Measurements from ENCODE around the gene KRT86. TPM values are rescaled to one million over a fixed set of nuclear protein-coding genes. Genes with fewer than 3 reads are reported as not detected.
"Not testable (repeated sequence)": the region's sequence is repeated elsewhere in the genome, so short reads cannot be mapped to it uniquely, and the experiment has no call there.

The KRT86 gene
- total RNA-seq, 4 donors from 2014 or later: 1.0 to 289 (median 37.0) TPM

DNA sequence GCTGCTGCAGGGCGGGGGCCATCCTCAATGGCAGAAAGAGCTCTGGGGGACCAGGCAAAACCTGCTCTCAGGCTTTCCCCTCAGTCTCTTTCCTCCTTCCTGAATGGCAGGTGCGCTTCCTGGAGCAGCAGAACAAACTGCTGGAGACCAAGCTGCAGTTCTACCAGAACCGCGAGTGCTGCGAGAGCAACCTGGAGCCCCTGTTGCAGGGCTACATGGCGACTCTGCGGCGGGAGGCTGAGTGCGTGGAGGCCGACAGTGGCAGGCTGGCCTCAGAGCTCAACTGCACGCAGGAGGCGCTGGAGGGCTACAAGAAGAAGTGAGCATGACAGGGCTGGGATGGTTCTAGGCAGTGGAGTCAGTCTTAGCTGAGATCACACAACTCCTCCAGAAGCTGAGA is 69.7 kb downstream of the KRT86 start:
- no peak for DNase-seq (ENCODE audit: low spot score in 2 of 2)
- Histone ChIP-seq H3K4me3 (no peak overlapping the region), H3K9me3 (no peaks in the 10 kb centered on the region), H3K27me3 (peaks cover 8% of the 10 kb centered on the region), H3K36me3 (no peaks in the 10 kb centered on the region), H3K4me1 (peaks cover 18% of the 10 kb centered on the region), H3K27ac (no peak overlapping the region)
- 94% methylated on average over 5 of the region's 12 CpGs for WGBS
- no peak for TF ChIP-seq POLR2AphosphoS5 (IDR thresholded peaks at IDR 0.05)
- TF ChIP-seq POLR2A (IDR thresholded peaks at IDR 0.05): no peak
- TF ChIP-seq EP300 (IDR thresholded peaks at IDR 0.05): no peak
- TF ChIP-seq, protein P1, sequence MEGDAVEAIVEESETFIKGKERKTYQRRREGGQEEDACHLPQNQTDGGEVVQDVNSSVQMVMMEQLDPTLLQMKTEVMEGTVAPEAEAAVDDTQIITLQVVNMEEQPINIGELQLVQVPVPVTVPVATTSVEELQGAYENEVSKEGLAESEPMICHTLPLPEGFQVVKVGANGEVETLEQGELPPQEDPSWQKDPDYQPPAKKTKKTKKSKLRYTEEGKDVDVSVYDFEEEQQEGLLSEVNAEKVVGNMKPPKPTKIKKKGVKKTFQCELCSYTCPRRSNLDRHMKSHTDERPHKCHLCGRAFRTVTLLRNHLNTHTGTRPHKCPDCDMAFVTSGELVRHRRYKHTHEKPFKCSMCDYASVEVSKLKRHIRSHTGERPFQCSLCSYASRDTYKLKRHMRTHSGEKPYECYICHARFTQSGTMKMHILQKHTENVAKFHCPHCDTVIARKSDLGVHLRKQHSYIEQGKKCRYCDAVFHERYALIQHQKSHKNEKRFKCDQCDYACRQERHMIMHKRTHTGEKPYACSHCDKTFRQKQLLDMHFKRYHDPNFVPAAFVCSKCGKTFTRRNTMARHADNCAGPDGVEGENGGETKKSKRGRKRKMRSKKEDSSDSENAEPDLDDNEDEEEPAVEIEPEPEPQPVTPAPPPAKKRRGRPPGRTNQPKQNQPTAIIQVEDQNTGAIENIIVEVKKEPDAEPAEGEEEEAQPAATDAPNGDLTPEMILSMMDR (IDR thresholded peaks at IDR 0.05): no peak

DNA sequence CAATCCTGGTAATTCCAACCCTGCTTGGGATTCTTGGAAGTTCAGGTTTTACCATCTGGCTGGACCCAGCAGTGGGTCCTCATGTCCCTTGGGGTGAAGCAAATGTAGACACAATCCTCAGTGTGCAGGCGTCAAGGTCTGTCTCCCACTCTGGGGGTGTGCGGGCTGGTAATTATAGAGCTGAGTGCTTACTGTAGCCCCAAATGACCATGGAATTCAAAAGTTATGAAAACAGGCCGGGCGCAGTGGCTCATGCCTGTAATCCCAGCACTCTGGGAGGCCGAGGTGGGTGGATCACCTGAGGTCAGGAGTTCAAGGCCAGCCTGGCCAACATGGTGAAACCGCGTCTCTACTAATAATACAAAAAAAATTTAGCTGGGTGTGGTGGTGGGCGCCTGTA is 70.6 kb downstream of the KRT86 start:
- 90% methylated on average over 8 of the region's 8 CpGs for WGBS
- not testable (repeated sequence) for H3K9me3 ChIP-seq; H3K36me3 ChIP-seq; H3K4me3 ChIP-seq; H3K27me3 ChIP-seq; DNase-seq (ENCODE audit: low spot score in 2 of 2); H3K27ac ChIP-seq
- H3K4me1 ChIP-seq: peaks cover 11% of the 10 kb centered on the region

DNA sequence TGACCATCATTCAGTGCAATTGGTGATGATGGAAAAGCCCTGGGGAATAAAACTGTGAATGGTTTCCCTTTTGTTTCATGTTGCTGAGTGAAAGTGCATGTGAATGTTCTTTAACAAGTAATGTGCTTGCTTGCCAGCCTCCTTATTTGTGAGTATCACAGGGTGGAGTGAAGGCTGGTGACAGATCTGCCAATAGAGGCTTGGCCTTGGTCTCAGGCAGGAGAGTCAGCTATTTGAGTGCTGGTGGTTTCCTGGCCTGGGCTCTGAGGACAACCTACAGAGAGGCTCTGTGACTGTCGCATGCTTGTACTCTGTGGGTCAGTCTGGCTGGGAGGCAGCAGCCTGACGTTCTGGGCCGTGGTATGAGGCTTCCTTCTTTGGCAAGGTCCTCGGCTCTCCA is 72.1 kb downstream of the KRT86 start:
- peak overlapping the region; percentile 47 for H3K27ac ChIP-seq

DNA sequence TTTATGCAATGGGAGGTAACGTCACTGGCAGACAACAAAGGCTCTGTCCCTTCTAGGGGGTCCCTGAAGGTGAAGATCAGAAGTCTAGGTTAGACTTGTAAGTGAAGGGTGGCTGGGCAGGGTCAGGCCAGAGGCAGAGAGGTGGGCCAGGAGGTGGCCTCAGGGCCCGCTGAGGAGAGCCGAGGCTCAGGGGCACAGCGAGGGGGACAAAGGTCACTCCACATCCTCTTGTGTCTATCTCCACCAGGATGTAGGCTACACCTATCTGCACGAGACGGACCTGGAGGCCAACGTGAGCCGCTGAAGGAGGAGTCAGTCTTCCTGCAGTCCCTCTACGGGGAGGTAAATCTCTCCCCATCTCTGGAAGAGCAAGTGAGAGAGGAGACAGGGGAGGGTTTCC is 72.6 kb downstream of the KRT86 start:
- H3K4me3 ChIP-seq: no peak overlapping the region
- no peak for TF ChIP-seq POLR2AphosphoS5 (IDR thresholded peaks at IDR 0.05)
- TF ChIP-seq, protein P1 (IDR thresholded peaks at IDR 0.05): no peak
- TF ChIP-seq POLR2A (IDR thresholded peaks at IDR 0.05): no peak
- no peak for TF ChIP-seq EP300 (IDR thresholded peaks at IDR 0.05)
- no peak for DNase-seq (ENCODE audit: low spot score in 2 of 2)
- H3K4me1 ChIP-seq: peaks cover 17% of the 10 kb centered on the region
- H3K27me3 ChIP-seq: peaks cover 5% of the 10 kb centered on the region
- peak overlapping the region; percentile 47 for H3K27ac ChIP-seq
- no peaks in the 10 kb centered on the region for H3K36me3 ChIP-seq
- no peaks in the 10 kb centered on the region for H3K9me3 ChIP-seq
- WGBS: 90% methylated on average over 8 of the region's 9 CpGs

More for the DNA sequence above, 72.1 kb downstream of the KRT86 start:
- H3K4me3 ChIP-seq: no peak overlapping the region
- H3K4me1 ChIP-seq: peaks cover 14% of the 10 kb centered on the region
- no peaks in the 10 kb centered on the region for H3K36me3 ChIP-seq
- no peak for DNase-seq (ENCODE audit: low spot score in 2 of 2)
- 17% methylated on average over 2 of the region's 4 CpGs for WGBS
- peaks cover 5% of the 10 kb centered on the region for H3K27me3 ChIP-seq
- H3K9me3 ChIP-seq: no peaks in the 10 kb centered on the region
- TF ChIP-seq, protein P1 (IDR thresholded peaks at IDR 0.05): no peak
- TF ChIP-seq EP300 (IDR thresholded peaks at IDR 0.05) (no peak), POLR2A (IDR thresholded peaks at IDR 0.05) (no peak), POLR2AphosphoS5 (IDR thresholded peaks at IDR 0.05) (no peak)

DNA sequence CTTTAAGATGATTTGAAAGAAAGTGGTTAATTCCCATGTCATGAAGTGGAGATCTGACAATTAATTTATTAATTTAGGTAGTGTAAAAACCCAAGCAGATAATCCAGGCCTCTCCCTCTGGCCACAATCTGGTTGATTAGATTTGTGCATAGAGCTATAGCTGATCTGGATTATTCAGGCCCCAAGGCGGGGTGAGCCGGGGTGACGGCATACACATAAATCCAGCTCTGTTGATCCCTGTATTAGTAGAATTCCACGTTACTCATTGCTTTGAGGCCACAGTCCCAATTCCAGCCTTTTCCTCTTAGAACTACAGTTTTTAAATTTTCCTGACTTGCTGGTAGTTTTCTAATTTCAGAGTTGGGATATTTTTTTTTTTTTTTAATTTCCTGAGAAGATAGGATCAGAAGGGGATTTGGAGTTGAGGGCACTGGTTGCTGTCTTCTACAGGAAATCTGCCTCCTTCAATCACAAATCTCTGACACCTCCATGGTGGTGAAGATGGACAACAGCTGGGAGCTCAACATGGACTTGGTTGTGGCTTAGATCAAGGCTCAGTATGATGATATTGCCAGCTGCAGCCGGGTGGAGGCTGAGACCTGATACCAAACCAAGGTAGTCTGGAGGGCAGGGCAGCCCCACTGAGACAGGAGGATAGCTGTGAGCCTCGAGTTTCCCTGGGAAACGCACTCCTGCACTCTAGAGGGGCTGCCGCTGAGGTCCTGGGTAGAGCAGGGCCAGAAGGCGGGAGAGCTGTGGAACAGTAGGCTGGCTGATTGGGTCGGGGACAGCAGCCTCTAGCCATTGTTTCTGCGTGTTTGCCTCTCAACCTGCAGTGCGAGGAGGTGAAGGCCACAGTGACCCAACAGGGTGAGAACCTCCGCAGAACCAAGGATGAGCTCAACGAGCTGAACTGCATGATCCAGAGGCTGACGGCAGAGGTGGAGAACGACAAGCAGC is 73.4 kb downstream of the KRT86 start:
- DNase-seq (ENCODE audit: low spot score in 2 of 2): no peak
- Histone ChIP-seq H3K27me3 (peaks cover 3% of the 10 kb centered on the region), H3K4me1 (peaks cover 17% of the 10 kb centered on the region), H3K36me3 (no peaks in the 10 kb centered on the region), H3K4me3 (no peak overlapping the region), H3K9me3 (no peaks in the 10 kb centered on the region), H3K27ac (no peak overlapping the region)
- WGBS: 75% methylated on average over 13 of the region's 16 CpGs
- TF ChIP-seq EP300 (IDR thresholded peaks at IDR 0.05) (no peak), POLR2A (IDR thresholded peaks at IDR 0.05) (no peak), POLR2AphosphoS5 (IDR thresholded peaks at IDR 0.05) (no peak)
- TF ChIP-seq, protein P1 (IDR thresholded peaks at IDR 0.05): no peak
